SK-N-SH treated with all-trans-retinoic acid at 6 μM for 48 hours (cell line): ENCODE measurements around the gene CCDC3.

Source experiments
- TSHZ2 ChIP-seq: fragments of 250-450 bp; sonication (Bioruptor Pico); IDR thresholded peaks from 2 replicates; pipeline ENCODE4 v1.5.0; 2020; ENCODE audit warnings: mild to moderate bottlenecking, moderate library complexity
- ZFP3 ChIP-seq: fragments of 250-450 bp; sonication (Bioruptor Pico); IDR thresholded peaks from 2 replicates; pipeline ENCODE4 v1.5.0; 2020; ENCODE audit warnings: mild to moderate bottlenecking, moderate library complexity
- ZNF565 ChIP-seq: fragments of 450-650 bp; formaldehyde crosslinking; conservative IDR thresholded peaks from 2 replicates; pipeline ENCODE4 v1.5.0; 2020; ENCODE audit warnings: low read depth, mild to moderate bottlenecking, moderate library complexity
- ZNF70 ChIP-seq: fragments of 450-650 bp; formaldehyde crosslinking; IDR thresholded peaks from 2 replicates; pipeline ENCODE4 v1.5.0; 2020; ENCODE audit warnings: mild to moderate bottlenecking, moderate library complexity

- no peak for TF ChIP-seq ZNF70
- no peak for TF ChIP-seq ZNF565 (CRISPR knock-in tag)
- TF ChIP-seq TSHZ2 (CRISPR knock-in tag), result no peak
- TF ChIP-seq ZFP3 (CRISPR knock-in tag), result no peak
These were observed 1.7 kb downstream of the CCDC3 start for GRCh38 chr10:12999849-13000248.
